K562 (cell line): ENCODE data around the gene DDX46. TPM values are rescaled to one million over a fixed set of nuclear protein-coding genes. Genes with fewer than 3 reads are reported as not detected.

ENCODE experiments used
- ATAC-seq: fragments of 200-7000 bp; cut with Tn5 transposase; 3 replicates; pipeline ENCODE4 v1.9.1; 2020; ENCODE audit warnings: moderate library complexity
- BruUV-seq: library from RNA; stranded (reverse); fragments of 400-500 nt; replicated peaks from 2 replicates; lab custom pipeline; 2021; lab: Mats Ljungman, UMichigan
- CTCF ChIA-PET: fragments of 300-600 bp; formaldehyde crosslinking; extraction: SDS; loops from one replicate; lab custom pipeline; 2021; ENCODE audit warnings: low intra/inter-chr PET ratio; lab: Yijun Ruan, JAX
- POLR2A ChIA-PET: fragments of 300-600, 350-650 bp; sonication (Branson Sonifier 250); formaldehyde crosslinking; extraction: SDS; loops from one replicate; lab custom pipeline; 2021; ENCODE audit warnings: antibody characterized with exemption, inconsistent platforms; lab: Yijun Ruan, JAX
- DNase-seq, 4 experiments: peaks; one replicate each; pipeline versions ENCODE4 v3.0.0 to v3.0.0-alpha.2; 2011 to 2018; ENCODE audit warnings: low spot score in 3 of 4, mixed read lengths in 3 of 4; ENCODE audit errors: extremely low read depth in 1 of 4
- FAIRE-seq: peaks from 2 replicates; lab custom pipeline; 2011; peaks lifted over from hg19 to GRCh38; lab: Jason Lieb, UNC
- H2AFZ ChIP-seq: 2 replicates; pipeline ENCODE4 v1.6.0; 2011; ENCODE audit warnings: low read depth, low read length, control low read depth, inconsistent platforms
- H3K27ac ChIP-seq: fragments of 200-600 bp; 3 replicates; pipeline ENCODE4 v1.8.0; 2011; ENCODE audit warnings: low read depth, mild to moderate bottlenecking, control low read depth, inconsistent platforms, low read length, moderate library complexity, mixed read lengths; ENCODE audit errors: extremely low read depth
- H3K27me3 ChIP-seq, 2 experiments: fragments of 300-600 bp in 1 of 2; 2 replicates in 1 of 2; 3 replicates in 1 of 2; pipeline versions ENCODE4 v1.6.0 to v1.8.0; 2011; ENCODE audit warnings: inconsistent platforms in 2 of 2, low read length in 2 of 2, mild to moderate bottlenecking in 1 of 2, mixed read lengths in 1 of 2, moderate library complexity in 1 of 2; ENCODE audit not compliant: control insufficient read depth in 2 of 2, insufficient read depth in 2 of 2
- H3K36me3 ChIP-seq: fragments of 300-600 bp; 3 replicates; pipeline ENCODE4 v1.8.0; 2011; ENCODE audit warnings: mild to moderate bottlenecking, low read length, inconsistent platforms; ENCODE audit not compliant: control insufficient read depth, insufficient read depth
- H3K4me1 ChIP-seq, 2 experiments: fragments of 200-600 bp in 1 of 2; replicated peaks in 1 of 2; 2 replicates in 1 of 2; 3 replicates in 1 of 2; pipeline versions ENCODE4 v1.5.1 to v1.8.0; 2011; ENCODE audit warnings: inconsistent platforms in 2 of 2, low read length in 2 of 2, mild to moderate bottlenecking in 1 of 2, mixed read lengths in 1 of 2, moderate library complexity in 1 of 2; ENCODE audit not compliant: control insufficient read depth in 2 of 2, insufficient read depth in 2 of 2
- H3K4me2 ChIP-seq: 2 replicates; pipeline ENCODE4 v1.6.1; 2011; ENCODE audit warnings: low read length, control low read depth, inconsistent platforms, mixed read lengths; ENCODE audit not compliant: insufficient read depth
- H3K4me3 ChIP-seq: fragments of 200-600 bp; sonication (generic), shearing (Covaris generic); 2 replicates; pipeline ENCODE4 v1.5.1; 2016; ENCODE audit warnings: control low read depth, inconsistent platforms
- H3K79me2 ChIP-seq: fragments of 200-600 bp; 3 replicates; pipeline ENCODE4 v1.8.0; 2011; ENCODE audit warnings: low read length, inconsistent platforms; ENCODE audit not compliant: control insufficient read depth, insufficient read depth
- H3K9ac ChIP-seq, 2 experiments: 2 replicates each; pipeline versions ENCODE4 v1.6.0 to v1.6.1; 2011; ENCODE audit warnings: low read depth in 2 of 2, low read length in 2 of 2, control low read depth in 1 of 2, inconsistent platforms in 1 of 2, mild to moderate bottlenecking in 1 of 2, mixed read lengths in 1 of 2; ENCODE audit not compliant: insufficient read depth in 1 of 2
- H3K9me1 ChIP-seq: one replicate; pipeline ENCODE4 v1.6.0; 2011; ENCODE audit warnings: inconsistent platforms, mild to moderate bottlenecking, low read length, moderate library complexity; ENCODE audit not compliant: control insufficient read depth, insufficient read depth
- H3K9me3 ChIP-seq: replicated peaks from 2 replicates; pipeline ENCODE4 v1.5.1; 2011; ENCODE audit warnings: low read depth, low read length, inconsistent platforms; ENCODE audit not compliant: control insufficient read depth, insufficient read depth
- H4K20me1 ChIP-seq: replicated peaks from 2 replicates; pipeline ENCODE4 v1.6.1; 2011; ENCODE audit warnings: low read length, inconsistent platforms, mixed read lengths; ENCODE audit not compliant: control insufficient read depth, insufficient read depth
- GATAD2B ChIP-seq: fragments of 450-650 bp; IDR thresholded peaks from 2 replicates; pipeline ENCODE4 v1.6.1; 2017; ENCODE audit warnings: mild to moderate bottlenecking, borderline replicate concordance
- SPI1 ChIP-seq: IDR thresholded peaks from 2 replicates; pipeline ENCODE4 v1.6.1; 2011; ENCODE audit warnings: low read depth, low read length, control low read depth, borderline replicate concordance
- SREBF2 ChIP-seq: sonication (generic); formaldehyde crosslinking; IDR thresholded peaks from 2 replicates; pipeline ENCODE4 v1.4.0; 2020; ENCODE audit warnings: mild to moderate bottlenecking, missing genetic modification reagents
- WGBS: fragments of 100-300 bp; shearing (Covaris generic); methylation state at CpG from one replicate; pipeline ENCODE4 v1.1.6; 2016; ENCODE audit warnings: low coverage, mixed read lengths; ENCODE audit not compliant: insufficient coverage; ENCODE audit errors: missing lambda C conversion rate; 5-methylcytosine and 5-hydroxymethylcytosine counted together
- in situ Hi-C: fragments of 300-500 bp; cut with MboI; formaldehyde crosslinking; loops from 4 replicates; pipeline ENCODE4 v1.15.0; 2018; ENCODE audit warnings: inconsistent platforms, mixed read lengths
- intact Hi-C: fragments of 100-400 bp; cut with micrococcal nuclease; formaldehyde crosslinking; loops from 2 replicates; pipeline ENCODE4 v1.14.2; 2022
- polyA plus RNA-seq, 8 experiments: library from polyadenylated mRNA; depleted of rRNA in 4 of 8; stranded (reverse) in 5 of 8; unstranded in 3 of 8; fragments of >200 nt; fragmentation: Nextera tagmentation in 2 of 8; fragmentation: Illumina TruSeq in 1 of 8; extraction: Ambion mirVana in 2 of 8; extraction: Trizol in 1 of 8; gene quantifications; 2 replicates each; pipeline versions ENCODE4 v1.2.1 to v1.2.3, GENCODE V29; 2011 to 2014; ENCODE audit warnings: inconsistent platforms in 1 of 8, missing spikeins in 1 of 8
- total RNA-seq, 7 experiments: library from RNA; depleted of rRNA in 6 of 7; stranded (reverse); fragments of >200 nt in 6 of 7; fragmentation: Illumina TruSeq in 2 of 7; extraction: Trizol in 2 of 7; gene quantifications; 2 replicates each; pipeline versions ENCODE4 v1.2.1 to v1.2.3, GENCODE V29; 2011 to 2021; ENCODE audit warnings: low replicate concordance in 1 of 7

The DDX46 gene
- total and polyA plus RNA-seq, 9 of the 15 experiments (the other 6 are each of a cell fraction or from before 2014, with no cell fraction given): 26.2 to 99.0 (median 76.4) TPM

- no peaks in the 10 kb centered on the region for H3K27me3 ChIP-seq
- in situ Hi-C loops: no loop called here
- no peaks in the 10 kb centered on the region for H4K20me1 ChIP-seq
- H3K4me3 ChIP-seq: no peak overlapping the region
- CTCF ChIA-PET: no interaction called here
- TF ChIP-seq GATAD2B: no peak
- TF ChIP-seq SPI1: peak; percentile 82; the same call in 1 of the 2 replicates
- no peak for TF ChIP-seq SREBF2 (CRISPR knock-in tag)
- no peak overlapping the region for H3K27ac ChIP-seq
- peaks cover 13 to 15% of the 10 kb centered on the region in 2 experiments for H3K4me1 ChIP-seq
- peak overlapping the region; percentile 38; the same call in 1 of the 2 replicates for H2AFZ ChIP-seq
- intact Hi-C loops: loop anchor here (5.0 kb wide), 1 partner anchor 111 kb away; the partner anchor contains the start of gene C5orf24
- H3K9me1 ChIP-seq: no peaks in the 10 kb centered on the region
- no peaks in the 10 kb centered on the region for H3K9me3 ChIP-seq
- no TSS peak for BruUV-seq
- POLR2A ChIA-PET: interaction anchor here (0.9 to 1.0 kb wide), 2 partner anchors 19 to 22 kb away, joined by 3 read pairs; partner anchors contain the start of gene DDX46
- 27% methylated on average over 2 of the region's 2 CpGs for WGBS
- peaks cover 6% of the 10 kb centered on the region; the same call in 1 of the 3 replicates for H3K36me3 ChIP-seq
- no peak overlapping the region for H3K9ac ChIP-seq
- peaks cover 28% of the 10 kb centered on the region for H3K79me2 ChIP-seq
- ATAC-seq (no peak), FAIRE-seq (no peak), DNase-seq (no peak)
- H3K4me2 ChIP-seq: no peak overlapping the region
Observed at GRCh38 chr5:134736173-134736812, 22.3 kb upstream of the DDX46 start.
